Skeletal muscle satellite cell (primary cell): ENCODE measurements around the gene ASTN2.

Experiments
- H3K27me3 ChIP-seq: 2 replicates; pipeline ENCODE4 v1.7.0; 2013; ENCODE audit warnings: low read length; ENCODE audit not compliant: control insufficient read depth, insufficient read depth
- H3K36me3 ChIP-seq: 2 replicates; pipeline ENCODE4 v1.7.0; 2013; ENCODE audit warnings: mild to moderate bottlenecking, control low read depth, low read length; ENCODE audit not compliant: insufficient read depth
- H3K4me1 ChIP-seq: 2 replicates; pipeline ENCODE4 v1.7.0; 2013; ENCODE audit warnings: low read length; ENCODE audit not compliant: control insufficient read depth, insufficient read depth
- H3K4me2 ChIP-seq: 2 replicates; pipeline ENCODE4 v1.7.0; 2013; ENCODE audit warnings: mild to moderate bottlenecking, low read length
- H3K4me3 ChIP-seq: 2 replicates; pipeline ENCODE4 v1.7.0; 2013; ENCODE audit warnings: low read length
- H3K9ac ChIP-seq: 2 replicates; pipeline ENCODE4 v1.7.0; 2013; ENCODE audit warnings: mild to moderate bottlenecking, low read depth, low read length, moderate library complexity
- H3K9me3 ChIP-seq: replicated peaks from 2 replicates; pipeline ENCODE4 v1.7.0; 2013; ENCODE audit warnings: mild to moderate bottlenecking, control low read depth, low read length

ASTN2 gene

GRCh38 chr9:116496167-116496566, 918.7 kb downstream of the ASTN2 start:
- Histone ChIP-seq H3K4me2 (no peak overlapping the region), H3K36me3 (no peaks in the 10 kb centered on the region), H3K9me3 (no peaks in the 10 kb centered on the region), H3K4me3 (no peak overlapping the region), H3K9ac (no peak overlapping the region), H3K4me1 (peaks cover 15% of the 10 kb centered on the region), H3K27me3 (peaks cover 15% of the 10 kb centered on the region)

GRCh38 chr9:116495725-116496124, 919.1 kb downstream of the ASTN2 start:
- Histone ChIP-seq H3K27me3 (peaks cover 15% of the 10 kb centered on the region), H3K9me3 (no peaks in the 10 kb centered on the region), H3K4me3 (no peak overlapping the region), H3K9ac (no peak overlapping the region), H3K36me3 (no peaks in the 10 kb centered on the region), H3K4me2 (no peak overlapping the region), H3K4me1 (peaks cover 15% of the 10 kb centered on the region)

DNA sequence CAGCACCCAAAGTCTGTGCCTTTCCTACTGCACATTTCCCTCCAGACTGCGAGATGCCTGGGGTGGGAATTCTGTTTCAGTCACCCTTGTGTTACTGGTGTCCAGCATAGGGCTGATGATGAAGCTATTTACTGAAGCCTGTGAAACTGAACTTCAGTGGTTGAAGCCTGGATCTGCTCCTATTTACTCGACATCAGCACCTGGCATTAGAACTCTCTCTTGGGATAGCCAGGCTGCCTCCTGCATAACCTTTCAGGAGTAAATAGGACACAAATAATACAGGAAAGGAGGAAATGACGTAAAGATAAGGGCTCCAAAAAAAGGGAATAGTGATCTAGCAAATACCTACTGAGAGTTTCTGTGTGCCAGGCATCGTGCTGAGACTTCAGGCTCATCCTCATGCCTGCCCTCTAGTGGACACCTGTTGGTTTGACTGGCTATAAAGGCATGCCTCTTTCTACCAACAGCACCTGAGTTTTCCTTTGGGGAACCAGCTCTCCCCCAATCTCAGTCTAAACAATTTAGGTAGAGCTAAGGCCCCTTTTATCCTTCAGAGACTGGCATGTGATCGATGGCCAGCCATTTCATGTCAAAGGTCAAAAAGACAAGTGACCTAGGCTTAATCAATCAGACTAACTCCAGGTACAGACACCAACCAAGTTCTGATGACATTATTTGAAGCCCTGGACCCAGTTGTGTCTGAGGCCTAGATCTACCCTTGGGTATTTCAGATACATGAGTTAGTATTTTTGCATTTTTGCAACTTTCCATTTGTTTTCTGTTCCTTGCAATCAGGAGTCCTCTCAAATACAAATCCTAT, 919.8 kb downstream of the ASTN2 start:
- H3K4me2 ChIP-seq = no peak overlapping the region
- H3K27me3 ChIP-seq = peaks cover 15% of the 10 kb centered on the region
- H3K4me1 ChIP-seq = peaks cover 11% of the 10 kb centered on the region
- H3K4me3 ChIP-seq = no peak overlapping the region
- no peaks in the 10 kb centered on the region for H3K9me3 ChIP-seq
- H3K9ac ChIP-seq = no peak overlapping the region
- no peaks in the 10 kb centered on the region for H3K36me3 ChIP-seq

DNA sequence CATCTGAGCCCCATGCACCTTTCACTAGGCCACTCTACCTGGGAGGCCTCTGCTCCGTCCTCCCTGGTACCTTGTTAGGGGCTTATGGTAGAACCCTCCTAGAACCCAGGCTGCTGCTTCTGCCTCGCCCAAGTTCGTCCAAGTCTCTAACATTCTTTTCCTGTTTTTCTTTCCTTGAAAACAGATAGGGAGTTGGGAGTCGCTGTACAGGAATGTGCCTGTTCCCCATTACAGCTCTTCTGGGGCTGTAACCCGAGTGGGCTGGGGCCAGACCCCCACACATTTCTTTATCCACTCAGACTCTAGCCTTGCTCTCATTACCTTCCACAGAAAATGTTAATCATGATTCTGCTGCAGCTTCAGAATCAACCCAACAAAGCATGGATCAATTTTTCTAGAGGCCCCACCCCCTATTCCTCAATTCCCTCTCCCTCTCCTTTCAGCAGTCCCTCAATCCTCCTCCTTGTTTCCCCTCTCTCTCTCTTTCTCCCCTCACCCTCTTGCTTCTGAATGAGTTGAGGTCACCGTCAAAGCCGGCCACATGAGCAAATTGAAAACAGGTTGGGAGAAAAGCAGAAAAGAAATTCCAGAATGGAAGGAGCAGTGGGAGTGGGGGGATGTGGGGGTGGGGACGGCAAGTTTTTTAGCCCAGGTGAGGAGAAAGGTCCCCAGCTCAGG, 921.5 kb downstream of the ASTN2 start:
- Histone ChIP-seq H3K4me3 (no peak overlapping the region), H3K9ac (no peak overlapping the region)

DNA sequence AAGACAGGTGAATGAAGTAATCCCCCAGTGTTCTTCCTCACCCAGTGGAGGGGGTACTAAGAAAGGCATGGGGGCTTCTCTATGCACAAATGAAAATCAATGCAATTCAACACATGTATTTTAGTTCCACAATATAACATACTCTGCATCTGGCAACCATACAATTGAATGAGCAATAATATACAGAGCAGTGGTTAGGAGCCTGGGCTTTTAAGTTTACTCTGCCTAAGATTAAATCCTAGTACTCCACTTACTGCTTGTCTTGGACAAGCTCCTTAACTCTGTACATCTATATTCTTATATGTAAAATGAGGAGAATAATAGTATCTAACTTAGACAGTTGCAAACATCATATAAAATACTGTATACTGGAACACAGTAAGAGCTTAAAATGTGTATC, 923.2 kb downstream of the ASTN2 start:
- Histone ChIP-seq H3K4me1 (peaks cover 8% of the 10 kb centered on the region), H3K36me3 (no peaks in the 10 kb centered on the region), H3K4me3 (no peak overlapping the region), H3K9me3 (no peaks in the 10 kb centered on the region), H3K27me3 (peaks cover 5% of the 10 kb centered on the region), H3K9ac (no peak overlapping the region), H3K4me2 (no peak overlapping the region)

More for the DNA sequence above, 921.5 kb downstream of the ASTN2 start:
- H3K4me1 ChIP-seq = peaks cover 8% of the 10 kb centered on the region
- no peaks in the 10 kb centered on the region for H3K36me3 ChIP-seq
- H3K4me2 ChIP-seq = peak overlapping the region; percentile 36
- peaks cover 15% of the 10 kb centered on the region for H3K27me3 ChIP-seq
- no peaks in the 10 kb centered on the region for H3K9me3 ChIP-seq

DNA sequence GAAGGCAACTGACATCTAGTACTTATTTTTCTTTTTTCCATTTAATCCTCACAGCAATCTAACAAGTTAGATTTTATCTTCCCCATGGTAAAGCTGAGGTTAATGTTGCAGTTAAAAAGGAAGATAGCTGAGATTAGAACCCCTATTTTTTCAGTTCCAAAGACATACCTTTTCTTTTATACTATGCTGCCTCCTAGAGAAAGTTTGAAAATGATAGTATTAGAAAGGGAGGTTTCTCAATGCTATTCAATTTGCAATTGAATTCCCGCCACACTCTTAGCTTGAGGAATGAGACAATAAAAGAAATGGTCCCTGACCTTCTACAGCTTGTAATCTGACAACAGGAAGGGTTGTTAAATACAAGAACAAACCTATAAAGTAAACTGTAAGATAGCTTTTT, 923.6 kb downstream of the ASTN2 start:
- Histone ChIP-seq H3K27me3 (peaks cover 5% of the 10 kb centered on the region), H3K36me3 (no peaks in the 10 kb centered on the region), H3K4me2 (no peak overlapping the region), H3K9me3 (no peaks in the 10 kb centered on the region), H3K9ac (no peak overlapping the region), H3K4me1 (peaks cover 8% of the 10 kb centered on the region), H3K4me3 (no peak overlapping the region)

DNA sequence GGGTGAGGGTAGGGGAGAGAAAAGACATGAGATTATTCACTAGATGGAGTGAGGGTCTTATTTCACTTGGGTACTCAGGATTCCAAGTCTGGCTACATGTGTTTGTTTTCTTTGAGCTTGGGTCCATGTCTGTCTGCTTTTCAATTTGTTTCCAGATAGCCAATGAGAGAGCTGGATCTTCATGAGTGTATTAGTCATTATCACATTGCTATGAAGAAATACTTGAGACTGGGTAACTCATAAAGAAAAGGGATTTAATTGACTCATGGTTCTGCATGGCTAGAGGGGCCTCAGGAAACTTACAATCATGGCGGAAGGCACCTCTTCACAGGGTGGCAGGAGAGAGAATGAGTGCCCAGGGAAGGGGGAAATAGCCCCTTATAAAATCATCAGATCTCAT, 924.5 kb downstream of the ASTN2 start:
- no peak overlapping the region for H3K4me2 ChIP-seq
- no peaks in the 10 kb centered on the region for H3K9me3 ChIP-seq
- no peak overlapping the region for H3K4me3 ChIP-seq

GRCh38 chr9:116488373-116488772, 926.5 kb downstream of the ASTN2 start:
- Histone ChIP-seq H3K4me2 (no peak overlapping the region), H3K9me3 (no peaks in the 10 kb centered on the region), H3K4me1 (peaks cover 6% of the 10 kb centered on the region), H3K27me3 (no peaks in the 10 kb centered on the region), H3K36me3 (no peaks in the 10 kb centered on the region), H3K4me3 (no peak overlapping the region), H3K9ac (no peak overlapping the region)

More for the DNA sequence above, 924.5 kb downstream of the ASTN2 start:
- no peaks in the 10 kb centered on the region for H3K36me3 ChIP-seq
- no peak overlapping the region for H3K9ac ChIP-seq
- H3K4me1 ChIP-seq = peaks cover 8% of the 10 kb centered on the region
- no peaks in the 10 kb centered on the region for H3K27me3 ChIP-seq

GRCh38 chr9:116484492-116485061, 930.3 kb downstream of the ASTN2 start:
- Histone ChIP-seq H3K4me2 (no peak overlapping the region), H3K27me3 (no peaks in the 10 kb centered on the region), H3K36me3 (no peaks in the 10 kb centered on the region), H3K9me3 (no peaks in the 10 kb centered on the region), H3K9ac (no peak overlapping the region), H3K4me3 (no peak overlapping the region), H3K4me1 (no peaks in the 10 kb centered on the region)

DNA sequence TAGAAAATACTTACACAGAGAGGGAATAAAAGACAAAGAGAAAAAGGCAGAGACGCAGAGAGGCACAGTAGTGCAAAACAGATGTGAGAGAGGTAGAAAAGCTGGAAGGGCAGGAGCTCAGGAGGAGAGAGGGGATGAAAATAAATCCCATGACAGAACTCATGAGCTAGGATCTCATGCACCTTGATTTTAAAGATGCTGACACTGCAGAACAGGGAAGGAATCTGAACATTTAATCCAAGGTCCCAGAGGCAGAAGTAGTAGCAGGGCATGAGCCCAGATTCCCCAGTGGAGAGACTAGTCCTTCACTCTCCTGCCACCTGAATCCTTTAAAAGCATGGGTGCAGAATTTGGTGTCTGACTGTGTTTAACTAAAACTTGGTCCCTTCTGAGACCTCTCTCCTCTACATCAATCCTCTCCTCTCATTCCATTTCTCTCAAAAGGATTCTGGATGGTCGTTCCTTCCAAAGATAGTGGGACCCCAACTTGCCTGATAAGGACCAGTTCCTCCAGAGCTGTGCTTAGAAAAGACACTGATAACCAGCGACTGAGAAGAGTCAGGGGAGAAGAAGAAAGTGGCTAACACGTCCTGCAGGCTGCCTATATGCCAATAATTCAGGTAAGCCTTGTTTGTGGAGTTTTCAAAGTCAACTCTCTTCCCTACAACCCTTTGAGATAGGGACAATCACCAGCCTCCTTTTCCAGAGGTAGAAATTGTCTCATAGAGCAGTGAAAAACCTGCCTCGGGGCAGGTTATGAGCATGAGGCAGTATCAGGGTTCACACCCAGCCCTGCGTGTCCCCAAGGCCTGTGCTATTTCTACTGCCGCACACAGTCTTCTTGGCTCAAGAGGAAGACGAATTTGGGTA, 931.0 kb downstream of the ASTN2 start:
- Histone ChIP-seq H3K4me2 (no peak overlapping the region), H3K36me3 (no peaks in the 10 kb centered on the region), H3K4me1 (no peaks in the 10 kb centered on the region), H3K9me3 (no peaks in the 10 kb centered on the region), H3K4me3 (no peak overlapping the region), H3K9ac (no peak overlapping the region), H3K27me3 (no peaks in the 10 kb centered on the region)

DNA sequence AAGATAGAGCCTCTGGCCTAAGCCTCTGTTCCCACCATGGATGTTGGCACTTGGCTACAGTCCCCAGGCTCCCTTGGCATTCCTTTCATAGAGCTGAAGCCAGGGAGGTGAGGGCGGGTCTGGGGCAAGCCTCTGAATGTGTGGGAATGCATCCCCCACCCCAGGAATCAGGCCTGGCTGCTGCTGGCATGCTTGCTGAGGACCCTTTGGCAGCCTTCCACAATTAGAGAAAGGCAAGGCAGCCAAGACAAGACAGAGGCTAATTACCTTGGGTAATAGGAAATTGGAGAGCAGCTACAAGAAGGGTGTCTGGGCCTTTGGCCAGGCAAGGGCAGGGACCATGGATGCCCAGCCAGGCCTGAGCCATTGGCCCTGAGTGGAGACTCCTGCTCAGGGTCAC, 932.1 kb downstream of the ASTN2 start:
- Histone ChIP-seq H3K9me3 (no peaks in the 10 kb centered on the region), H3K9ac (no peak overlapping the region), H3K27me3 (no peaks in the 10 kb centered on the region), H3K4me1 (no peaks in the 10 kb centered on the region), H3K36me3 (no peaks in the 10 kb centered on the region), H3K4me3 (no peak overlapping the region), H3K4me2 (no peak overlapping the region)
